B cell (primary cell): Measurements from ENCODE around the gene NOS1AP. TPM values are rescaled to one million over a fixed set of nuclear protein-coding genes. Genes with fewer than 3 reads are reported as not detected.

Source experiments
- ATAC-seq: fragments of 200-7000 bp; cut with Tn5 transposase; one replicate; pipeline ENCODE4 v1.10.0; 2021; ENCODE audit warnings: low read depth, mild to moderate bottlenecking, moderate number of reproducible peaks, moderate library complexity
- CTCF ChIA-PET: fragments of 350-600 bp; sonication (Branson Sonifier 250); formaldehyde crosslinking; loops from one replicate; lab custom pipeline; 2021; ENCODE audit warnings: antibody characterized with exemption, inconsistent platforms; lab: Charles Lee
- POLR2A ChIA-PET: fragments of 350-600 bp; sonication (Branson Sonifier 250); formaldehyde crosslinking; loops from one replicate; lab custom pipeline; 2021; ENCODE audit warnings: antibody characterized with exemption; lab: Charles Lee
- DNase-seq: peaks from one replicate; pipeline ENCODE4 v3.0.0; 2013
- H2AFZ ChIP-seq: 2 replicates; pipeline ENCODE4 v1.6.1; 2012; ENCODE audit warnings: mild to moderate bottlenecking, low read depth, low read length; ENCODE audit not compliant: insufficient read depth, poor library complexity, severe bottlenecking
- H3K27ac ChIP-seq, 2 donors: 1 replicate in 1 of 2; 2 replicates in 1 of 2; pipeline ENCODE4 v1.5.1; 2012 to 2013; ENCODE audit warnings: low read length in 2 of 2, mild to moderate bottlenecking in 2 of 2, moderate library complexity in 1 of 2
- H3K27me3 ChIP-seq, 4 experiments: fragments of 200-600 bp in 1 of 4; sonication (generic) in 1 of 4; replicated peaks in 1 of 4; 1 replicate in 2 of 4; 2 replicates in 2 of 4; pipeline versions ENCODE4 v1.6.1 to v1.7.0; 2013 to 2016; ENCODE audit warnings: low read length in 3 of 4, mild to moderate bottlenecking in 2 of 4, mixed read lengths in 1 of 4, moderate library complexity in 1 of 4; ENCODE audit not compliant: insufficient read depth in 4 of 4, control insufficient read depth in 3 of 4; ENCODE audit errors: control extremely low read depth in 1 of 4
- H3K36me3 ChIP-seq, 2 experiments: replicated peaks in 1 of 2; 1 replicate in 1 of 2; 2 replicates in 1 of 2; pipeline versions ENCODE4 v1.6.1 to v1.7.1; 2013; ENCODE audit warnings: low read length in 1 of 2; ENCODE audit not compliant: insufficient read depth in 2 of 2, control insufficient read depth in 1 of 2; ENCODE audit errors: control extremely low read depth in 1 of 2, extremely low read depth in 1 of 2
- H3K4me1 ChIP-seq, 2 donors: fragments of 200-600 bp in 1 of 2; sonication (generic) in 1 of 2; 1 replicate in 1 of 2; 2 replicates in 1 of 2; pipeline versions ENCODE4 v1.5.1 to v1.6.1; 2013 to 2017; ENCODE audit warnings: low read length in 2 of 2; ENCODE audit not compliant: control insufficient read depth in 2 of 2, insufficient read depth in 2 of 2
- H3K4me2 ChIP-seq: replicated peaks from 2 replicates; pipeline ENCODE3; 2012; ENCODE audit warnings: mild to moderate bottlenecking, low read depth, low read length; ENCODE audit not compliant: poor library complexity, severe bottlenecking
- H3K4me3 ChIP-seq, 5 experiments: fragments of 200-600 bp in 1 of 5; sonication (generic) in 1 of 5; 1 replicate in 3 of 5; 2 replicates in 2 of 5; pipeline versions ENCODE4 v1.5.1 to v1.7.0; 2011 to 2016; ENCODE audit warnings: low read length in 4 of 5, mild to moderate bottlenecking in 4 of 5, low read depth in 2 of 5, control low read depth in 1 of 5, moderate library complexity in 1 of 5; ENCODE audit not compliant: insufficient read depth in 1 of 5; ENCODE audit errors: control extremely low read depth in 1 of 5, extremely low read depth in 1 of 5
- H3K79me2 ChIP-seq: fragments of 200-600 bp; sonication (generic); one replicate; pipeline ENCODE4 v1.6.0; 2016; ENCODE audit warnings: low read length; ENCODE audit not compliant: control insufficient read depth, insufficient read depth
- H3K9ac ChIP-seq: fragments of 200-600 bp; sonication (generic); 2 replicates; pipeline ENCODE4 v1.6.1; 2017; ENCODE audit warnings: mild to moderate bottlenecking, low read length, moderate library complexity
- H3K9me3 ChIP-seq, 3 donors: one replicate each; pipeline versions ENCODE4 v1.6.1 to v1.7.1; 2013; ENCODE audit warnings: low read length in 2 of 3; ENCODE audit not compliant: control insufficient read depth in 2 of 3, insufficient read depth in 1 of 3; ENCODE audit errors: control extremely low read depth in 1 of 3
- H4K20me1 ChIP-seq: 2 replicates; pipeline ENCODE4 v1.6.0; 2012; ENCODE audit warnings: mild to moderate bottlenecking, low read length; ENCODE audit not compliant: insufficient read depth, control insufficient read depth, poor library complexity, severe bottlenecking
- H3K27ac Mint-ChIP-seq: one replicate; pipeline ENCODE4 v1.8.0; 2021; ENCODE audit warnings: mixed read lengths
- H3K27me3 Mint-ChIP-seq: one replicate; pipeline ENCODE4 v1.8.0; 2021; ENCODE audit warnings: mixed read lengths
- H3K4me1 Mint-ChIP-seq: one replicate; pipeline ENCODE4 v1.8.0; 2021; ENCODE audit warnings: mixed read lengths
- H3K4me3 Mint-ChIP-seq: one replicate; pipeline ENCODE4 v1.8.0; 2021; ENCODE audit warnings: mixed read lengths
- H3K9me3 Mint-ChIP-seq: one replicate; pipeline ENCODE4 v1.8.0; 2022; ENCODE audit warnings: mixed read lengths; ENCODE audit not compliant: insufficient read depth
- EZH2 ChIP-seq: IDR thresholded peaks from 2 replicates; pipeline ENCODE4 v1.6.1; 2012; ENCODE audit warnings: borderline replicate concordance, low read depth, mild to moderate bottlenecking, moderate library complexity, low read length; ENCODE audit not compliant: insufficient read depth, poor library complexity, severe bottlenecking
- WGBS: methylation state at CpG from one replicate; pipeline ENCODE4 v1.1.5; 2013; ENCODE audit warnings: missing lambda C conversion rate; ENCODE audit not compliant: insufficient coverage; 5-methylcytosine and 5-hydroxymethylcytosine counted together
- intact Hi-C: fragments of 100-400 bp; cut with micrococcal nuclease; formaldehyde crosslinking; loops from one replicate; pipeline ENCODE4 v1.10.0; 2022
- polyA plus RNA-seq: library from polyadenylated mRNA; depleted of rRNA; stranded (reverse); fragments of >200 nt; gene quantifications from 2 replicates; pipeline ENCODE4 v1.2.3, GENCODE V29; 2012
- total RNA-seq, 2 donors: library from RNA; stranded (reverse); fragments of 120-200 nt in 1 of 2; gene quantifications; 1 replicate in 1 of 2; 2 replicates in 1 of 2; pipeline versions ENCODE4 v1.2.3 to v1.2.4, GENCODE V29; 2013 to 2022
- TF ChIP-seq, protein P1 (sequence below): fragments of 200-600 bp; IDR thresholded peaks from one replicate; pipeline ENCODE4 v1.8.0; 2022; ENCODE audit warnings: antibody characterized with exemption, mild to moderate bottlenecking

The NOS1AP gene
- total and polyA plus RNA-seq, 2 donors (not counting 1 experiment from before 2014, with no cell fraction given): 0.32 TPM; not detected in 1

DNA sequence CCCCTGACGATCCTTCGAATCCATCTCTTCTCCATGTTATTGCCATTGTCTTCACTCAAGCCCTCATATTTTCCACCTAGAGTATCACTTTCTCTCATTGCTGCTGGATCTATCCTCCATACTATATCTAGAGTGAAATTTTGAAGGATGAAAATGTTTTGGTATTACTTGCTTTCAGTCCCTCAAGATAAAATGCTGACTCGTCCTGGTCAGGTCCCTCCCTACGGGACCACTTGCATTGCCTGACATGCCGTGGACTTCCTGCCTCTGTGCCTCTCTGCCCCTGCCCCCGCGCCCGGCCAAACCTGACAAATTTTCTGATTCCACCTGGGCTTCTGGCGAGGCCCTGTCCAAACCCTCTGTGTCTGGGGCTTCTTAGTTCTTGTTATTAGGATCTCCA lies 283.6 kb downstream of the NOS1AP start:
- no peaks in the 10 kb centered on the region for H3K27me3 ChIP-seq
- Mint-ChIP-seq H3K4me1 (no peaks in the 10 kb centered on the region), H3K4me3 (no peak overlapping the region), H3K9me3 (no peaks in the 10 kb centered on the region), H3K27me3 (peaks cover 33% of the 10 kb centered on the region), H3K27ac (no peak overlapping the region)
- WGBS: 42% methylated on average over 4 of the region's 9 CpGs
- H3K9me3 ChIP-seq: no peaks in the 10 kb centered on the region
- DNase-seq: no peak
- CTCF ChIA-PET: no interaction called here
- TF ChIP-seq EZH2: no peak
- TF ChIP-seq, protein P1, sequence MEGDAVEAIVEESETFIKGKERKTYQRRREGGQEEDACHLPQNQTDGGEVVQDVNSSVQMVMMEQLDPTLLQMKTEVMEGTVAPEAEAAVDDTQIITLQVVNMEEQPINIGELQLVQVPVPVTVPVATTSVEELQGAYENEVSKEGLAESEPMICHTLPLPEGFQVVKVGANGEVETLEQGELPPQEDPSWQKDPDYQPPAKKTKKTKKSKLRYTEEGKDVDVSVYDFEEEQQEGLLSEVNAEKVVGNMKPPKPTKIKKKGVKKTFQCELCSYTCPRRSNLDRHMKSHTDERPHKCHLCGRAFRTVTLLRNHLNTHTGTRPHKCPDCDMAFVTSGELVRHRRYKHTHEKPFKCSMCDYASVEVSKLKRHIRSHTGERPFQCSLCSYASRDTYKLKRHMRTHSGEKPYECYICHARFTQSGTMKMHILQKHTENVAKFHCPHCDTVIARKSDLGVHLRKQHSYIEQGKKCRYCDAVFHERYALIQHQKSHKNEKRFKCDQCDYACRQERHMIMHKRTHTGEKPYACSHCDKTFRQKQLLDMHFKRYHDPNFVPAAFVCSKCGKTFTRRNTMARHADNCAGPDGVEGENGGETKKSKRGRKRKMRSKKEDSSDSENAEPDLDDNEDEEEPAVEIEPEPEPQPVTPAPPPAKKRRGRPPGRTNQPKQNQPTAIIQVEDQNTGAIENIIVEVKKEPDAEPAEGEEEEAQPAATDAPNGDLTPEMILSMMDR: no peak
- H3K9ac ChIP-seq: no peak overlapping the region
- H3K79me2 ChIP-seq: no peaks in the 10 kb centered on the region
- H3K36me3 ChIP-seq: no peaks in the 10 kb centered on the region
- no peak overlapping the region for H3K4me2 ChIP-seq
- intact Hi-C loops: no loop called here
- ATAC-seq: no peak
- H3K4me3 ChIP-seq: no peak overlapping the region
- POLR2A ChIA-PET: no interaction called here
- no peaks in the 10 kb centered on the region for H3K4me1 ChIP-seq
- H3K27ac ChIP-seq: no peak overlapping the region
- H2AFZ ChIP-seq: no peak overlapping the region
- H4K20me1 ChIP-seq: no peaks in the 10 kb centered on the region

DNA sequence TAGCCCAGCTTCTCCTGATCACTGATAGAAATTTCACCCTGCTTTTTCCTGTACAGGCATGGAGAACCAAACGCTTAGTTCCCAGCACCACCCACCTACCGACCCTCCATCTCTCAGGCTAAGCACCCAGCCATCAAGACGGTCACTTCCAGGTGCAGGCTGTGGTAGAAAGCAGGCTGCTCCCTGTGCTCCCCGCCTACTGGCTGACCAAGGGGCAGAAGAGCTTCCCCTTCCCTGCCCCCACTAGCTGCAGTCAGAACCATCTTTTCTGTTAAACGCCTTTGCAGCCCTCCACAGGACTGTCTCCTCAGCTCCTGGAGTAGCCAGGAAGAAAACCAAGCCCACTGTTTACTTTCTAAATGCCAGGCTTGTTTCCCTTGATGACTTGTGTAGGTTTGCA lies 284.2 kb downstream of the NOS1AP start:
- H3K27ac Mint-ChIP-seq: no peak overlapping the region
- H3K4me3 Mint-ChIP-seq: no peak overlapping the region
- no peaks in the 10 kb centered on the region for H3K36me3 ChIP-seq
- H3K27ac ChIP-seq: no peak overlapping the region
- H3K27me3 ChIP-seq: no peaks in the 10 kb centered on the region
- H3K4me1 ChIP-seq: no peaks in the 10 kb centered on the region
- H3K9ac ChIP-seq: no peak overlapping the region
- no peaks in the 10 kb centered on the region for H3K9me3 Mint-ChIP-seq
- ATAC-seq: no peak
- DNase-seq: no peak
- POLR2A ChIA-PET: no interaction called here
- no peak overlapping the region for H3K4me2 ChIP-seq
- H3K4me3 ChIP-seq: no peak overlapping the region
- intact Hi-C loops: no loop called here
- H3K27me3 Mint-ChIP-seq: peaks cover 35% of the 10 kb centered on the region
- H3K9me3 ChIP-seq: no peaks in the 10 kb centered on the region
- no peak for TF ChIP-seq EZH2
- TF ChIP-seq, protein P1: no peak
- WGBS: 62% methylated on average over 5 of the region's 5 CpGs
- no peaks in the 10 kb centered on the region for H3K79me2 ChIP-seq
- H4K20me1 ChIP-seq: no peaks in the 10 kb centered on the region
- H2AFZ ChIP-seq: no peak overlapping the region
- CTCF ChIA-PET: no interaction called here
- no peaks in the 10 kb centered on the region for H3K4me1 Mint-ChIP-seq
